K562 (cell line): ENCODE measurements around the gene HNF1B. TPM values are rescaled to one million over a fixed set of nuclear protein-coding genes. Genes with fewer than 3 reads are reported as not detected.

Source experiments
- ATAC-seq: fragments of 200-7000 bp; cut with Tn5 transposase; 3 replicates; pipeline ENCODE4 v1.9.1; 2020; ENCODE audit warnings: moderate library complexity
- Bru-seq: library from RNA; stranded (reverse); fragments of 400-500 nt; gene quantifications from one replicate; lab custom pipeline; 2021; lab: Mats Ljungman, UMichigan
- BruChase-seq, 2 experiments: library from RNA; stranded (reverse); fragments of 400-500 nt; gene quantifications; one replicate each; lab custom pipeline; 2021; lab: Mats Ljungman, UMichigan
- BruUV-seq: library from RNA; stranded (reverse); fragments of 400-500 nt; replicated peaks from 2 replicates; lab custom pipeline; 2021; lab: Mats Ljungman, UMichigan
- CTCF ChIA-PET: fragments of 300-600 bp; formaldehyde crosslinking; extraction: SDS; loops from one replicate; lab custom pipeline; 2021; ENCODE audit warnings: low intra/inter-chr PET ratio; lab: Yijun Ruan, JAX
- POLR2A ChIA-PET: fragments of 300-600, 350-650 bp; sonication (Branson Sonifier 250); formaldehyde crosslinking; extraction: SDS; loops from one replicate; lab custom pipeline; 2021; ENCODE audit warnings: antibody characterized with exemption, inconsistent platforms; lab: Yijun Ruan, JAX
- DNase-seq, 4 experiments: peaks; one replicate each; pipeline versions ENCODE4 v3.0.0 to v3.0.0-alpha.2; 2011 to 2018; ENCODE audit warnings: low spot score in 3 of 4, mixed read lengths in 3 of 4; ENCODE audit errors: extremely low read depth in 1 of 4
- FAIRE-seq: peaks from 2 replicates; lab custom pipeline; 2011; peaks lifted over from hg19 to GRCh38; lab: Jason Lieb, UNC
- H2AFZ ChIP-seq: 2 replicates; pipeline ENCODE4 v1.6.0; 2011; ENCODE audit warnings: low read depth, low read length, control low read depth, inconsistent platforms
- H3K27ac ChIP-seq: fragments of 200-600 bp; 3 replicates; pipeline ENCODE4 v1.8.0; 2011; ENCODE audit warnings: low read depth, mild to moderate bottlenecking, control low read depth, inconsistent platforms, low read length, moderate library complexity, mixed read lengths; ENCODE audit errors: extremely low read depth
- H3K27me3 ChIP-seq, 2 experiments: fragments of 300-600 bp in 1 of 2; 2 replicates in 1 of 2; 3 replicates in 1 of 2; pipeline versions ENCODE4 v1.6.0 to v1.8.0; 2011; ENCODE audit warnings: inconsistent platforms in 2 of 2, low read length in 2 of 2, mild to moderate bottlenecking in 1 of 2, mixed read lengths in 1 of 2, moderate library complexity in 1 of 2; ENCODE audit not compliant: control insufficient read depth in 2 of 2, insufficient read depth in 2 of 2
- H3K36me3 ChIP-seq: fragments of 300-600 bp; 3 replicates; pipeline ENCODE4 v1.8.0; 2011; ENCODE audit warnings: mild to moderate bottlenecking, low read length, inconsistent platforms; ENCODE audit not compliant: control insufficient read depth, insufficient read depth
- H3K4me1 ChIP-seq, 2 experiments: fragments of 200-600 bp in 1 of 2; replicated peaks in 1 of 2; 2 replicates in 1 of 2; 3 replicates in 1 of 2; pipeline versions ENCODE4 v1.5.1 to v1.8.0; 2011; ENCODE audit warnings: inconsistent platforms in 2 of 2, low read length in 2 of 2, mild to moderate bottlenecking in 1 of 2, mixed read lengths in 1 of 2, moderate library complexity in 1 of 2; ENCODE audit not compliant: control insufficient read depth in 2 of 2, insufficient read depth in 2 of 2
- H3K4me2 ChIP-seq: 2 replicates; pipeline ENCODE4 v1.6.1; 2011; ENCODE audit warnings: low read length, control low read depth, inconsistent platforms, mixed read lengths; ENCODE audit not compliant: insufficient read depth
- H3K4me3 ChIP-seq: fragments of 200-600 bp; sonication (generic), shearing (Covaris generic); 2 replicates; pipeline ENCODE4 v1.5.1; 2016; ENCODE audit warnings: control low read depth, inconsistent platforms
- H3K79me2 ChIP-seq: fragments of 200-600 bp; 3 replicates; pipeline ENCODE4 v1.8.0; 2011; ENCODE audit warnings: low read length, inconsistent platforms; ENCODE audit not compliant: control insufficient read depth, insufficient read depth
- H3K9ac ChIP-seq, 2 experiments: 2 replicates each; pipeline versions ENCODE4 v1.6.0 to v1.6.1; 2011; ENCODE audit warnings: low read depth in 2 of 2, low read length in 2 of 2, control low read depth in 1 of 2, inconsistent platforms in 1 of 2, mild to moderate bottlenecking in 1 of 2, mixed read lengths in 1 of 2; ENCODE audit not compliant: insufficient read depth in 1 of 2
- H3K9me1 ChIP-seq: one replicate; pipeline ENCODE4 v1.6.0; 2011; ENCODE audit warnings: inconsistent platforms, mild to moderate bottlenecking, low read length, moderate library complexity; ENCODE audit not compliant: control insufficient read depth, insufficient read depth
- H3K9me3 ChIP-seq: replicated peaks from 2 replicates; pipeline ENCODE4 v1.5.1; 2011; ENCODE audit warnings: low read depth, low read length, inconsistent platforms; ENCODE audit not compliant: control insufficient read depth, insufficient read depth
- H4K20me1 ChIP-seq: replicated peaks from 2 replicates; pipeline ENCODE4 v1.6.1; 2011; ENCODE audit warnings: low read length, inconsistent platforms, mixed read lengths; ENCODE audit not compliant: control insufficient read depth, insufficient read depth
- DDX20 ChIP-seq: fragments of 450-650 bp; IDR thresholded peaks from 2 replicates; pipeline ENCODE4 v1.6.1; 2016; ENCODE audit warnings: missing genetic modification characterization, low read depth, mild to moderate bottlenecking, missing compliant biosample characterization, moderate library complexity
- MEF2D ChIP-seq: conservative IDR thresholded peaks from 2 replicates; pipeline ENCODE4 v1.6.1; 2016; ENCODE audit warnings: low read depth, missing genetic modification characterization, missing compliant biosample characterization
- NELFE ChIP-seq: IDR thresholded peaks from 2 replicates; pipeline ENCODE4 v1.6.1; 2011; ENCODE audit warnings: mild to moderate bottlenecking; ENCODE audit not compliant: insufficient read depth, insufficient read length
- TEAD2 ChIP-seq: fragments of 450-650 bp; IDR thresholded peaks from 2 replicates; pipeline ENCODE4 v1.6.1; 2016; ENCODE audit warnings: missing genetic modification characterization, control low read depth, missing compliant biosample characterization
- ZBTB7A ChIP-seq: IDR thresholded peaks from 2 replicates; pipeline ENCODE4 v1.6.1; 2011; ENCODE audit warnings: low read depth, mild to moderate bottlenecking, low read length, moderate library complexity, borderline replicate concordance; ENCODE audit not compliant: control insufficient read depth
- ZNF318 ChIP-seq, 2 experiments: fragments of 450-650 bp; IDR thresholded peaks; 2 replicates each; pipeline ENCODE4 v1.6.1; 2016; ENCODE audit warnings: mild to moderate bottlenecking in 2 of 2, borderline replicate concordance in 1 of 2, low read depth in 1 of 2, moderate library complexity in 1 of 2
- ZNF41 ChIP-seq: fragments of 250-450 bp; sonication (Bioruptor Pico); conservative IDR thresholded peaks from 2 replicates; pipeline ENCODE4 v1.4.0; 2020; ENCODE audit warnings: mild to moderate bottlenecking
- WGBS: fragments of 100-300 bp; shearing (Covaris generic); methylation state at CpG from one replicate; pipeline ENCODE4 v1.1.6; 2016; ENCODE audit warnings: low coverage, mixed read lengths; ENCODE audit not compliant: insufficient coverage; ENCODE audit errors: missing lambda C conversion rate; 5-methylcytosine and 5-hydroxymethylcytosine counted together
- in situ Hi-C: fragments of 300-500 bp; cut with MboI; formaldehyde crosslinking; loops from 4 replicates; pipeline ENCODE4 v1.15.0; 2018; ENCODE audit warnings: inconsistent platforms, mixed read lengths
- intact Hi-C: fragments of 100-400 bp; cut with micrococcal nuclease; formaldehyde crosslinking; loops from 2 replicates; pipeline ENCODE4 v1.14.2; 2022
- long read RNA-seq, 3 experiments: library from polyadenylated mRNA in 2 of 3; library from RNA in 1 of 3; unstranded in 2 of 3; stranded (forward) in 1 of 3; transcript quantifications; one replicate each; pipeline ENCODE4 v2.0.0, GENCODE V29; 2019 to 2022
- polyA minus RNA-seq, 3 experiments: library from RNA; depleted of rRNA, polyadenylated mRNA; stranded (reverse); fragments of >200 nt; gene quantifications; 2 replicates each; pipeline ENCODE4 v1.2.3, GENCODE V29; 2011
- polyA plus RNA-seq, 8 experiments: library from polyadenylated mRNA; depleted of rRNA in 4 of 8; stranded (reverse) in 5 of 8; unstranded in 3 of 8; fragments of >200 nt; fragmentation: Nextera tagmentation in 2 of 8; fragmentation: Illumina TruSeq in 1 of 8; extraction: Ambion mirVana in 2 of 8; extraction: Trizol in 1 of 8; gene quantifications; 2 replicates each; pipeline versions ENCODE4 v1.2.1 to v1.2.3, GENCODE V29; 2011 to 2014; ENCODE audit warnings: inconsistent platforms in 1 of 8, missing spikeins in 1 of 8
- total RNA-seq, 7 experiments: library from RNA; depleted of rRNA in 6 of 7; stranded (reverse); fragments of >200 nt in 6 of 7; fragmentation: Illumina TruSeq in 2 of 7; extraction: Trizol in 2 of 7; gene quantifications; 2 replicates each; pipeline versions ENCODE4 v1.2.1 to v1.2.3, GENCODE V29; 2011 to 2021; ENCODE audit warnings: low replicate concordance in 1 of 7

Gene HNF1B
- total RNA-seq (2011; cell fraction: chromatin; rRNA removed; ENCODE audit: low replicate concordance), result not detected in 2 replicates
- not detected in 2 replicates for total RNA-seq (2011; cell fraction: nucleolus; rRNA removed)
- total RNA-seq (2011; cell fraction: nucleoplasm; rRNA removed), result not detected in 2 replicates
- not detected in 2 replicates for total RNA-seq (2014; rRNA removed)
- total RNA-seq (2014; rRNA removed; fragmentation: Illumina TruSeq; extraction: Trizol), result not detected in 2 replicates
- not detected in 2 replicates for total RNA-seq (2015; rRNA removed; fragmentation: Illumina TruSeq; extraction: Trizol)
- 0.11 TPM in 1 of 2 replicates, not detected in the other for total RNA-seq (2021)
- not detected in 2 replicates for polyA plus RNA-seq (2011; rRNA removed)
- not detected in 2 replicates for polyA plus RNA-seq (2011; cell fraction: cytosol; rRNA removed)
- not detected in 2 replicates for polyA plus RNA-seq (2011; cell fraction: nucleus; rRNA removed)
- polyA plus RNA-seq (2012), result not detected in 2 replicates
- not detected in 2 replicates for polyA plus RNA-seq (2014; fragmentation: Illumina TruSeq; extraction: Trizol)
- polyA plus RNA-seq (2014; fragmentation: Nextera tagmentation; extraction: Ambion mirVana), result not detected
- polyA plus RNA-seq (2014; rRNA removed), result not detected in 2 replicates
- not detected in 2 replicates for polyA minus RNA-seq (2011; rRNA and poly(A)+ RNA removed)
- polyA minus RNA-seq (2011; cell fraction: cytosol; rRNA and poly(A)+ RNA removed), result not detected in 2 replicates
- polyA minus RNA-seq (2011; cell fraction: nucleus; rRNA and poly(A)+ RNA removed), result not detected in 2 replicates
- not detected for Bru-seq, nascent RNA
- percentile 9 among the genes with signal in this experiment for BruChase-seq, experiment 1, labeled RNA remaining after a 2-hour chase
- percentile 8 among the genes with signal in this experiment for BruChase-seq, experiment 2, labeled RNA remaining after a 6-hour chase
- long read RNA-seq, experiment 1, result 0 reads
- long read RNA-seq, experiment 2, result 0 reads
- long read RNA-seq, experiment 3, result 0 reads

GRCh38 chr17:37744961-37745800, at the start of gene HNF1B:
TSS of gene HNF1B (minus strand) at chr17:37745059. CDS start at chr17:37744884, 175 bp downstream.
- no peaks in the 10 kb centered on the region for H3K36me3 ChIP-seq
- ATAC-seq, result no peak
- CTCF ChIA-PET, result no interaction called here
- H3K27me3 ChIP-seq, result peaks cover 50 to 54% of the 10 kb centered on the region in 2 experiments
- no TSS peak for BruUV-seq
- no peak for FAIRE-seq
- no peak within 1 kb of the TSS for H3K4me3 ChIP-seq
- no peak within 1 kb of the TSS for H3K27ac ChIP-seq
- in situ Hi-C loops, result no loop called here
- peaks cover 0 to 36% of the 10 kb centered on the region in 2 experiments; a peak in 2 of 5 replicates for H3K4me1 ChIP-seq
- H3K9ac ChIP-seq, result no peak within 1 kb of the TSS
- no peak for DNase-seq
- no peak within 1 kb of the TSS for H3K4me2 ChIP-seq
- no peaks in the 10 kb centered on the region for H4K20me1 ChIP-seq
- no peaks in the 10 kb centered on the region for H3K9me3 ChIP-seq
- 9% methylated on average over 27 of the region's 35 CpGs for WGBS
- H2AFZ ChIP-seq, result no peak within 1 kb of the TSS
- H3K79me2 ChIP-seq, result no peaks in the 10 kb centered on the region
- no peaks in the 10 kb centered on the region for H3K9me1 ChIP-seq
- intact Hi-C loops, result no loop called here
- POLR2A ChIA-PET, result interaction anchor here (0.8 to 1.3 kb wide), 3 partner anchors 8 to 686 kb away, joined by 3 to 5 read pairs (median 3); no protein-coding TSS in a partner anchor
- TF ChIP-seq MEF2D (tag) (no peak), DDX20 (no peak), ZNF41 (no peak), NELFE (no peak), ZNF318 (IDR thresholded peaks at IDR 0.05; ENCODE audit: borderline replicate concordance in 1 of 2, low read depth in 1 of 2) (no peak), ZBTB7A (no peak), TEAD2 (tag) (no peak)
